ENCODE results near the gene RPS17.
"Not testable (repeated sequence)": the region's sequence is repeated elsewhere in the genome, so short reads cannot be mapped to it uniquely, and the experiment has no call there.

Gene RPS17

DNA sequence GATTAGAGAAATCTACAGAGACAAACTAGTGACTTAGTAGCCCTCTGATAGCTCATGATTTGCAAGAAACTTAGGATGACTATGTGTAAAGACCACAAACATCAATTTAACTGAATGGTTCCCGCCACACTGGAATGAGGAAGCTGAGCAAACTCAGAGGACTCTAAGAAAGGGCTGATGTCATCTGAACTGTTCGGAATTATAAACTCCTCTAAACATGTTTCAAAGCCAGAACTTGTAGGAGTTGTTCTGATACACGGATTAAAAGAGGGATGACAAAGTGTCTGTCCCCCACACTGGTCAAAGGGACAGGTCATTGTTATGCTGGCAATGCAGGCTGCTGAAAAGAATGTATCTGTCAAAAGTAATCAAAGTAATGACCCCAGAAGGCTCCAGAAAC lies 34.4 kb downstream of the RPS17 start:
- not testable (repeated sequence) for DNase-seq

DNA sequence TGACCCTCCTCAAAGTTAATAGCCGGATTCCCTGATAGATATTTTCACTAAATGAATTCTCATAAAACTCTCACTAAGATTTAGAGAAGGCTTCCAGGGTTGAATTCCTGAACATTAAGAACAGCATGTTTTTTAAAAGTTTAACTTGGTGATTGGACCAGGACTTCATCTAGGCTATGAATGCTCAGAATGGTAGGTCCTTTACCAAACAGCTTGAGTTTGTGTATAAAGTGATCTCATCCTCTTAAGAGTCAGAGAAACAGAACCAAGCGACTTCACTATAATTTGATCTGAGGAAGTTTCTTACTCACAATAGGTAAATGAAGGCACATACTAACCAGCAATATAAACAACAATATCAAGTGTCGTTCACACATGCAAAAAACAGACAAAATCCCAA lies 36.2 kb downstream of the RPS17 start:
- DNase-seq = not testable (repeated sequence)

- peak in 1 of 2 donors; percentile 5 for DNase-seq
These were observed 37.4 kb downstream of the RPS17 start for GRCh38 chr15:82502700-82503339.

DNA sequence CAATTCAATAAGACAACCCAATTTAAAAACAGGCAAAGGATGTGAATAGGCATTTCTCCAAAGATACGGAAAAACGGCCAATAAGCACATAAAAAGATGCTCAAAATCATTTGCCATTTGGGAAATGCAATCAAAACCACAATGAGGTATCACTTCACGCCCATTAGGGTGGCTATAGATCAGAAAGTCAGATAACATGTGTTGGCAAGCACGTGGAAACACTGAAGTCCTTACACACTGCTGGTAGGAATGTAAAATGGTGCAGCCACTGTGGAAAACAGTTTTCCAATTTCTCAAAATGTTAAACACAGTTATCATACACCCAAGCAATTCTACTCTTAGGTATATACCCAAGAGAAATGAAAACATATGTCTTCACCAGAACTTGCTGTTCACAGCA lies 39.5 kb downstream of the RPS17 start:
- not testable (repeated sequence) for DNase-seq

GRCh38 chr15:82497978-82498377 lies 42.3 kb downstream of the RPS17 start:
- not testable (repeated sequence) for DNase-seq

- DNase-seq = not testable (repeated sequence)
These were observed 52.0 kb downstream of the RPS17 start for GRCh38 chr15:82488250-82488649.

GRCh38 chr15:82487045-82487444 lies 53.2 kb downstream of the RPS17 start:
- not testable (repeated sequence) for DNase-seq
